ENCODE data around the gene FMNL2. TPM values are rescaled to one million over a fixed set of nuclear protein-coding genes. Genes with fewer than 3 reads are reported as not detected.

Gene FMNL2
- total RNA-seq, 5 donors from 2014 or later (not counting 1 experiment from before 2014, with no cell fraction given): 0.63 to 0.96 (median 0.75) TPM

GRCh38 chr2:152629202-152629601 is 294.2 kb downstream of the FMNL2 start:
- no peak overlapping the region for H3K27ac Mint-ChIP-seq
- H3K36me3 Mint-ChIP-seq: no peaks in the 10 kb centered on the region
- CTCF ChIA-PET: interaction anchor here in 1 of 2 donors (0.7 kb wide), 1 partner anchor 750 kb away, joined by 4 read pairs; no protein-coding TSS in a partner anchor
- no peak for DNase-seq
- H3K9me3 ChIP-seq: no peaks in the 10 kb centered on the region
- no peak overlapping the region for H3K27ac ChIP-seq (ENCODE audit: low read length)
- peak in 1 of 4 experiments; percentile 24 for ATAC-seq (replicated peaks in 1 of 4)
- H3K4me3 Mint-ChIP-seq: no peak overlapping the region
- no peak overlapping the region for H3K4me3 ChIP-seq (ENCODE audit: control insufficient read depth in 1 of 2, extremely low read depth in 1 of 2, low read length in 1 of 2)
- peaks cover 0 to 11% (median 5%) of the 10 kb centered on the region in 3 donors for H3K4me1 Mint-ChIP-seq
- H3K36me3 ChIP-seq (ENCODE audit: control insufficient read depth in 2 of 2, extremely low read depth in 1 of 2, insufficient read depth in 1 of 2, low read length in 1 of 2): no peaks in the 10 kb centered on the region
- H3K4me1 ChIP-seq (ENCODE audit: control insufficient read depth in 1 of 2, extremely low read depth in 1 of 2, insufficient read depth in 2 of 2, low read length in 2 of 2): peaks cover 0 to 5% of the 10 kb centered on the region in 2 experiments
- H3K9me3 Mint-ChIP-seq: no peaks in the 10 kb centered on the region
- WGBS (ENCODE audit: insufficient coverage): no CpG with 5 or more reads among the region's 1 CpG
- POLR2A ChIA-PET: no interaction called here
- H3K27me3 Mint-ChIP-seq: peaks cover 4 to 7% of the 10 kb centered on the region in 2 donors
- peaks cover 0 to 5% of the 10 kb centered on the region in 2 experiments for H3K27me3 ChIP-seq (replicated peaks in 1 of 2; ENCODE audit: control insufficient read depth in 2 of 2, extremely low read depth in 1 of 2, insufficient read depth in 2 of 2, low read length in 1 of 2)

- CTCF ChIA-PET: interaction anchor here in 1 of 2 donors (1.3 kb wide), 1 partner anchor 11 kb away, joined by 4 read pairs; no protein-coding TSS in a partner anchor
- no peaks in the 10 kb centered on the region for H3K36me3 Mint-ChIP-seq
- peaks cover 0 to 3% of the 10 kb centered on the region in 2 donors for H3K27me3 Mint-ChIP-seq
- peaks cover 3 to 11% (median 8%) of the 10 kb centered on the region in 3 donors for H3K4me1 Mint-ChIP-seq
- H3K27ac Mint-ChIP-seq: no peak overlapping the region
- Histone ChIP-seq H3K4me1 (ENCODE audit: control insufficient read depth in 1 of 2, extremely low read depth in 1 of 2, insufficient read depth in 2 of 2, low read length in 2 of 2) (peaks cover under 1 to 5% of the 10 kb centered on the region in 2 experiments), H3K36me3 (ENCODE audit: control insufficient read depth in 2 of 2, extremely low read depth in 1 of 2, insufficient read depth in 1 of 2, low read length in 1 of 2) (no peaks in the 10 kb centered on the region), H3K27me3 (replicated peaks in 1 of 2; ENCODE audit: control insufficient read depth in 2 of 2, extremely low read depth in 1 of 2, insufficient read depth in 2 of 2, low read length in 1 of 2) (peaks cover 0 to under 1% of the 10 kb centered on the region in 2 experiments), H3K27ac (ENCODE audit: low read length) (no peak overlapping the region), H3K9me3 (no peaks in the 10 kb centered on the region), H3K4me3 (ENCODE audit: control insufficient read depth in 1 of 2, extremely low read depth in 1 of 2, low read length in 1 of 2) (no peak overlapping the region)
- POLR2A ChIA-PET: no interaction called here
- ATAC-seq (replicated peaks in 1 of 4): no peak
- no peak overlapping the region for H3K4me3 Mint-ChIP-seq
- DNase-seq: no peak
- WGBS (ENCODE audit: insufficient coverage): 100% methylated on average over 1 of the region's 4 CpGs
- no peaks in the 10 kb centered on the region for H3K9me3 Mint-ChIP-seq
Observed at GRCh38 chr2:152630466-152630865, 295.5 kb downstream of the FMNL2 start.

DNA sequence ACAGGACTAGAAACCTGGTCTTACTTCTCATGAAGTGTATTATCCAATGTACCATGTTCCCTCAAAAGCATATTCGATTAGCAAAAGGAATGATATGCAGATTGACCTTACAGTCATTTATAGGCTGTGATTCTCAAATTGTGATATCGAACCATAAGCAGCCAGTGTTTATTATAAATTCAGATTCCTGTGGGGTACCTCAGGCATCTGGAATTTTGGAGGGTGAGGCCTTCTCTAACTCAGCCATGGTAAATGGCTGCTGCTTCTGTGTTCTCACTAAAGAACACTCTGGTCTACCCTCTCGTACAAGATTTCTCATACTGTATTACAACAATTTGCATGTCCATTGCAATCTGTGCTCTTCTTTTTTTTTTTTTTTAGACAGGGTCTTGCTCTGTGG is 297.8 kb downstream of the FMNL2 start:
- Histone ChIP-seq H3K36me3 (ENCODE audit: control insufficient read depth in 2 of 2, extremely low read depth in 1 of 2, insufficient read depth in 1 of 2, low read length in 1 of 2) (no peaks in the 10 kb centered on the region), H3K9me3 (no peaks in the 10 kb centered on the region), H3K4me3 (ENCODE audit: control insufficient read depth in 1 of 2, extremely low read depth in 1 of 2, low read length in 1 of 2) (no peak overlapping the region), H3K4me1 (ENCODE audit: control insufficient read depth in 1 of 2, extremely low read depth in 1 of 2, insufficient read depth in 2 of 2, low read length in 2 of 2) (peaks cover 5% of the 10 kb centered on the region in 2 experiments), H3K27ac (ENCODE audit: low read length) (no peak overlapping the region), H3K27me3 (replicated peaks in 1 of 2; ENCODE audit: control insufficient read depth in 2 of 2, extremely low read depth in 1 of 2, insufficient read depth in 2 of 2, low read length in 1 of 2) (peaks cover 0 to 8% of the 10 kb centered on the region in 2 experiments)
- Mint-ChIP-seq H3K4me1 (peaks cover 5 to 13% (median 11%) of the 10 kb centered on the region in 3 donors), H3K27ac (no peak overlapping the region), H3K27me3 (no peaks in the 10 kb centered on the region), H3K4me3 (no peak overlapping the region), H3K9me3 (no peaks in the 10 kb centered on the region), H3K36me3 (no peaks in the 10 kb centered on the region)
- ChIA-PET POLR2A (no interaction called here), CTCF (interaction anchor here in 1 of 2 donors (0.7 kb wide), 1 partner anchor 72 kb away, joined by 5 read pairs; no protein-coding TSS in a partner anchor)
- DNase-seq (no peak), ATAC-seq (replicated peaks in 1 of 4) (no peak)
- 82% methylated on average over 2 of the region's 3 CpGs for WGBS (ENCODE audit: insufficient coverage)

- Mint-ChIP-seq H3K4me1 (peaks cover 2 to 5% (median 5%) of the 10 kb centered on the region in 3 donors), H3K4me3 (no peak overlapping the region), H3K27ac (no peak overlapping the region), H3K36me3 (no peaks in the 10 kb centered on the region), H3K9me3 (no peaks in the 10 kb centered on the region), H3K27me3 (no peaks in the 10 kb centered on the region)
- H3K27me3 ChIP-seq (replicated peaks in 1 of 2; ENCODE audit: control insufficient read depth in 2 of 2, extremely low read depth in 1 of 2, insufficient read depth in 2 of 2, low read length in 1 of 2): peaks cover 0 to 8% of the 10 kb centered on the region in 2 experiments
- H3K4me1 ChIP-seq (ENCODE audit: control insufficient read depth in 1 of 2, extremely low read depth in 1 of 2, insufficient read depth in 2 of 2, low read length in 2 of 2): peaks cover 0 to 5% of the 10 kb centered on the region in 2 experiments
- H3K36me3 ChIP-seq (ENCODE audit: control insufficient read depth in 2 of 2, extremely low read depth in 1 of 2, insufficient read depth in 1 of 2, low read length in 1 of 2): no peaks in the 10 kb centered on the region
- DNase-seq (peak in 33 of 35 experiments; percentile 12 to 73 (median 44)), ATAC-seq (replicated peaks in 1 of 4) (peak in 3 of 4 experiments; percentile 15 to 69 (median 53))
- 20% methylated on average over 1 of the region's 5 CpGs for WGBS (ENCODE audit: insufficient coverage)
- H3K4me3 ChIP-seq (ENCODE audit: control insufficient read depth in 1 of 2, extremely low read depth in 1 of 2, low read length in 1 of 2): no peak overlapping the region
- no peaks in the 10 kb centered on the region for H3K9me3 ChIP-seq
- ChIA-PET CTCF (interaction anchor here (0.6 to 3.8 kb wide), 16 partner anchors 12 to 610 kb away, joined by 3 to 30 read pairs (median 4); partner anchors contain the start of gene STAM2 (in 2 of the 2)), POLR2A (no interaction called here)
- no peak overlapping the region for H3K27ac ChIP-seq (ENCODE audit: low read length)
Observed at GRCh38 chr2:152635635-152636298, 300.8 kb downstream of the FMNL2 start.

DNA sequence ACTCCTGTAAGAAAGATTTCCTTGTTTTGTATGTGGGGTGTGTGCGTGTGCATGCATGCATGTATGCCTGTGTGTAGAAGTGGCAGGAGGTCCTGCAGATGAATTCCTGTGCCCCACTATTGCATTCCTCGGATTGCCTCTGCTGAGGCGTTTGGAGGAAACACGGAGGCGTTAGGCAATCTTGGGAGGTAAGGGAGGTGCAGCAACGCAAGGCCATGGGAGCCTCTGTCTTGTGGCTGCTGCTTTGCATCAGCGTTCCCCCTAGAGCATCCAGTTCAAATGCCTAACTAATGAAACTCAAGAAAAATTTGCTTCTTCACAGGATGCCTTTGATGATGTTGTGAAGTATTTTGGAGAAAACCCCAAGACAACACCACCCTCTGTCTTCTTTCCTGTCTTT is 302.3 kb downstream of the FMNL2 start:
- Histone ChIP-seq H3K36me3 (ENCODE audit: control insufficient read depth in 2 of 2, extremely low read depth in 1 of 2, insufficient read depth in 1 of 2, low read length in 1 of 2) (no peaks in the 10 kb centered on the region), H3K4me1 (ENCODE audit: control insufficient read depth in 1 of 2, extremely low read depth in 1 of 2, insufficient read depth in 2 of 2, low read length in 2 of 2) (peaks cover 0 to 5% of the 10 kb centered on the region in 2 experiments), H3K27me3 (replicated peaks in 1 of 2; ENCODE audit: control insufficient read depth in 2 of 2, extremely low read depth in 1 of 2, insufficient read depth in 2 of 2, low read length in 1 of 2) (peaks cover 0 to 8% of the 10 kb centered on the region in 2 experiments), H3K4me3 (ENCODE audit: control insufficient read depth in 1 of 2, extremely low read depth in 1 of 2, low read length in 1 of 2) (no peak overlapping the region), H3K9me3 (no peaks in the 10 kb centered on the region), H3K27ac (ENCODE audit: low read length) (no peak overlapping the region)
- 93% methylated on average over 5 of the region's 7 CpGs for whole genome bisulfite sequencing (ENCODE audit: insufficient coverage)
- no peaks in the 10 kb centered on the region for H3K27me3 Mint-ChIP-seq
- ChIA-PET CTCF (no interaction called here), POLR2A (no interaction called here)
- no peak overlapping the region for H3K27ac Mint-ChIP-seq
- no peaks in the 10 kb centered on the region for H3K36me3 Mint-ChIP-seq
- DNase-seq (no peak), ATAC-seq (replicated peaks in 1 of 4) (no peak)
- no peaks in the 10 kb centered on the region for H3K9me3 Mint-ChIP-seq
- H3K4me1 Mint-ChIP-seq: peaks cover 2 to 5% (median 5%) of the 10 kb centered on the region in 3 donors
- no peak overlapping the region for H3K4me3 Mint-ChIP-seq

- H3K27ac ChIP-seq (ENCODE audit: low read length): no peak overlapping the region
- no peak for ATAC-seq (replicated peaks in 1 of 4)
- H3K9me3 ChIP-seq: no peaks in the 10 kb centered on the region
- Mint-ChIP-seq H3K4me3 (no peak overlapping the region), H3K27me3 (no peaks in the 10 kb centered on the region), H3K9me3 (no peaks in the 10 kb centered on the region), H3K27ac (no peak overlapping the region), H3K36me3 (no peaks in the 10 kb centered on the region), H3K4me1 (peaks cover 2 to 5% (median 5%) of the 10 kb centered on the region in 3 donors)
- no CpG with 5 or more reads among the region's 2 CpGs for WGBS (ENCODE audit: insufficient coverage)
- peaks cover 0 to 5% of the 10 kb centered on the region in 2 experiments for H3K4me1 ChIP-seq (ENCODE audit: control insufficient read depth in 1 of 2, extremely low read depth in 1 of 2, insufficient read depth in 2 of 2, low read length in 2 of 2)
- no peak overlapping the region for H3K4me3 ChIP-seq (ENCODE audit: control insufficient read depth in 1 of 2, extremely low read depth in 1 of 2, low read length in 1 of 2)
- POLR2A ChIA-PET: no interaction called here
- CTCF ChIA-PET: interaction anchor here in 1 of 2 donors (0.6 to 0.9 kb wide), 2 partner anchors 238 to 462 kb away, joined by 3 read pairs; no protein-coding TSS in a partner anchor
- peaks cover 0 to 8% of the 10 kb centered on the region in 2 experiments for H3K27me3 ChIP-seq (replicated peaks in 1 of 2; ENCODE audit: control insufficient read depth in 2 of 2, extremely low read depth in 1 of 2, insufficient read depth in 2 of 2, low read length in 1 of 2)
- DNase-seq: no peak
- no peaks in the 10 kb centered on the region for H3K36me3 ChIP-seq (ENCODE audit: control insufficient read depth in 2 of 2, extremely low read depth in 1 of 2, insufficient read depth in 1 of 2, low read length in 1 of 2)
Observed at GRCh38 chr2:152638056-152638455, 303.1 kb downstream of the FMNL2 start.
